ENCODE data around the gene MORN1.
"Not testable (repeated sequence)": the region's sequence is repeated elsewhere in the genome, so short reads cannot be mapped to it uniquely, and the experiment has no call there.

The MORN1 gene

GRCh38 chr1:2304921-2305681 is 86.3 kb downstream of the MORN1 start:
- DNase-seq (ENCODE audit: low read depth in 2 of 2), result no peak

GRCh38 chr1:2304282-2304681 is 87.1 kb downstream of the MORN1 start:
- DNase-seq (ENCODE audit: low read depth in 2 of 2), result no peak

GRCh38 chr1:2303781-2304180 is 87.6 kb downstream of the MORN1 start:
- DNase-seq (ENCODE audit: low read depth in 2 of 2), result no peak

GRCh38 chr1:2303016-2303775 is 88.2 kb downstream of the MORN1 start:
- no peak for DNase-seq (ENCODE audit: low read depth in 2 of 2)

GRCh38 chr1:2302292-2302925 is 88.9 kb downstream of the MORN1 start:
- DNase-seq (ENCODE audit: low read depth in 2 of 2), result no peak

GRCh38 chr1:2301607-2302291 is 89.6 kb downstream of the MORN1 start:
- no peak for DNase-seq (ENCODE audit: low read depth in 2 of 2)

GRCh38 chr1:2300851-2301606 is 90.3 kb downstream of the MORN1 start:
- DNase-seq (ENCODE audit: low read depth in 2 of 2), result peak; percentile 80 to 87

- peak; percentile 53 to 54 for DNase-seq (ENCODE audit: low read depth in 2 of 2)
Measured at GRCh38 chr1:2300004-2300771, 91.2 kb downstream of the MORN1 start.

GRCh38 chr1:2299131-2299627 is 92.2 kb downstream of the MORN1 start:
- no peak for DNase-seq (ENCODE audit: low read depth in 2 of 2)

GRCh38 chr1:2298685-2299084 is 92.7 kb downstream of the MORN1 start:
- no peak for DNase-seq (ENCODE audit: low read depth in 2 of 2)

- no peak for DNase-seq (ENCODE audit: low read depth in 2 of 2)
Measured at GRCh38 chr1:2297246-2298011, 93.9 kb downstream of the MORN1 start.

GRCh38 chr1:2296614-2297013 is 94.7 kb downstream of the MORN1 start:
- no peak for DNase-seq (ENCODE audit: low read depth in 2 of 2)

- DNase-seq (ENCODE audit: low read depth in 2 of 2), result not testable (repeated sequence)
Measured at GRCh38 chr1:2296211-2296610, 95.1 kb downstream of the MORN1 start.

- no peak for DNase-seq (ENCODE audit: low read depth in 2 of 2)
Measured at GRCh38 chr1:2295526-2295925, 95.8 kb downstream of the MORN1 start.

- no peak for DNase-seq (ENCODE audit: low read depth in 2 of 2)
Measured at GRCh38 chr1:2294725-2295078, 96.7 kb downstream of the MORN1 start.

GRCh38 chr1:2294033-2294724 is 97.2 kb downstream of the MORN1 start:
- DNase-seq (ENCODE audit: low read depth in 2 of 2), result no peak

- no peak for DNase-seq (ENCODE audit: low read depth in 2 of 2)
Measured at GRCh38 chr1:2292725-2293450, 98.5 kb downstream of the MORN1 start.

- DNase-seq (ENCODE audit: low read depth in 2 of 2), result no peak
Measured at GRCh38 chr1:2291577-2291976, 99.8 kb downstream of the MORN1 start.
